GM18526 (cell line): Measurements from ENCODE around the gene TRMT10C.

Experiments
- POLR2A ChIP-seq: IDR thresholded peaks from 3 replicates; pipeline ENCODE4 v1.6.1; 2011; ENCODE audit not compliant: insufficient read length; ENCODE audit errors: extremely low read depth

The TRMT10C gene

GRCh38 chr3:101588616-101589015 lies 26.9 kb downstream of the TRMT10C start:
- TF ChIP-seq POLR2A, result no peak

GRCh38 chr3:101591071-101591470 lies 29.4 kb downstream of the TRMT10C start:
- no peak for TF ChIP-seq POLR2A

GRCh38 chr3:101602731-101603130 lies 41.1 kb downstream of the TRMT10C start:
- TF ChIP-seq POLR2A, result no peak

- no peak for TF ChIP-seq POLR2A
These were observed 41.5 kb downstream of the TRMT10C start for GRCh38 chr3:101603184-101603583.

- TF ChIP-seq POLR2A, result no peak
These were observed 49.4 kb downstream of the TRMT10C start for GRCh38 chr3:101611023-101611422.

- TF ChIP-seq POLR2A, result no peak
These were observed 53.9 kb downstream of the TRMT10C start for GRCh38 chr3:101615525-101615924.
